Epithelial cell of proximal tubule (primary cell): Measurements from ENCODE around the gene B3GNT7. TPM values are rescaled to one million over a fixed set of nuclear protein-coding genes. Genes with fewer than 3 reads are reported as not detected.

Source experiments
- DNase-seq: peaks from one replicate; pipeline ENCODE4 v3.0.0-alpha.2; 2011; ENCODE audit warnings: low read depth
- H3K4me3 ChIP-seq: 2 replicates; pipeline ENCODE4 v1.5.1; 2011; ENCODE audit warnings: low read depth, mild to moderate bottlenecking, low read length
- CTCF ChIP-seq: conservative IDR thresholded peaks from 2 replicates; pipeline ENCODE4 v1.5.1; 2012; ENCODE audit warnings: low read depth, mild to moderate bottlenecking, low read length
- total RNA-seq: library from RNA; depleted of rRNA; stranded (reverse); fragments of >200 nt; gene quantifications from 2 replicates; pipeline ENCODE4 v1.2.3, GENCODE V29; 2015

Gene B3GNT7
- total RNA-seq, 1 donor from 2014 or later, result 10.7 TPM

- DNase-seq, result no peak
- H3K4me3 ChIP-seq, result no peak overlapping the region
- TF ChIP-seq CTCF, result no peak
Observed at GRCh38 chr2:231360401-231360800, 35.1 kb upstream of the B3GNT7 start.

GRCh38 chr2:231360881-231361371 lies 34.6 kb upstream of the B3GNT7 start:
- TF ChIP-seq CTCF, result no peak
- no peak for DNase-seq
- no peak overlapping the region for H3K4me3 ChIP-seq

GRCh38 chr2:231361701-231362554 lies 33.6 kb upstream of the B3GNT7 start:
- H3K4me3 ChIP-seq, result no peak overlapping the region
- no peak for TF ChIP-seq CTCF
- DNase-seq, result no peak

- no peak overlapping the region for H3K4me3 ChIP-seq
- TF ChIP-seq CTCF, result no peak
- DNase-seq, result no peak
Observed at GRCh38 chr2:231362555-231363184, 32.8 kb upstream of the B3GNT7 start.

GRCh38 chr2:231364061-231364460 lies 31.4 kb upstream of the B3GNT7 start:
- no peak overlapping the region for H3K4me3 ChIP-seq
- no peak for TF ChIP-seq CTCF
- no peak for DNase-seq

GRCh38 chr2:231364961-231365810 lies 30.3 kb upstream of the B3GNT7 start:
- no peak for TF ChIP-seq CTCF
- H3K4me3 ChIP-seq, result no peak overlapping the region
- DNase-seq, result no peak
